H1 (cell line): ENCODE measurements around the gene CCNK. TPM values are rescaled to one million over a fixed set of nuclear protein-coding genes. Genes with fewer than 3 reads are reported as not detected.

Source experiments
- CTCF ChIA-PET: fragments of 300-600 bp; sonication (Branson Sonifier 250); formaldehyde crosslinking; loops from one replicate; lab custom pipeline; 2021; ENCODE audit not compliant: partially characterized antibody; lab: Charles Lee
- POLR2A ChIA-PET: fragments of 300-600 bp; sonication (Branson Sonifier 250); formaldehyde crosslinking; loops from one replicate; lab custom pipeline; 2021; ENCODE audit warnings: inconsistent platforms; ENCODE audit not compliant: partially characterized antibody; lab: Charles Lee
- DNase-seq, 2 experiments: peaks; one replicate each; pipeline versions ENCODE4 v3.0.0 to v3.0.0-alpha.2; 2010 to 2022; ENCODE audit warnings: low spot score in 2 of 2, low read depth in 1 of 2, mixed read lengths in 1 of 2
- FAIRE-seq: peaks from 2 replicates; lab custom pipeline; 2011; peaks lifted over from hg19 to GRCh38; lab: Jason Lieb, UNC
- H2AFZ ChIP-seq: 2 replicates; pipeline ENCODE4 v1.8.1; 2012; ENCODE audit warnings: low read length, inconsistent platforms
- H2AK5ac ChIP-seq: 2 replicates; pipeline ENCODE4 v1.6.1; 2013; ENCODE audit warnings: low read depth, low read length
- H2BK120ac ChIP-seq: replicated peaks from 2 replicates; pipeline ENCODE3; 2013; ENCODE audit warnings: low read depth, low read length, inconsistent platforms
- H2BK12ac ChIP-seq: 2 replicates; pipeline ENCODE4 v1.6.1; 2013; ENCODE audit warnings: low read depth, low read length
- H2BK15ac ChIP-seq: 2 replicates; pipeline ENCODE4 v1.6.1; 2013; ENCODE audit warnings: low read length
- H2BK20ac ChIP-seq: 2 replicates; pipeline ENCODE4 v1.6.1; 2013; ENCODE audit warnings: low read length
- H2BK5ac ChIP-seq: 2 replicates; pipeline ENCODE4 v1.6.1; 2013; ENCODE audit warnings: low read depth, low read length
- H3K14ac ChIP-seq: 2 replicates; pipeline ENCODE4 v1.6.1; 2013; ENCODE audit warnings: inconsistent platforms; ENCODE audit not compliant: insufficient read length
- H3K18ac ChIP-seq: 2 replicates; pipeline ENCODE4 v1.6.1; 2013; ENCODE audit warnings: low read length; ENCODE audit errors: extremely low read depth
- H3K23ac ChIP-seq: 2 replicates; pipeline ENCODE4 v1.6.1; 2013; ENCODE audit warnings: inconsistent platforms; ENCODE audit not compliant: insufficient read length
- H3K23me2 ChIP-seq: 2 replicates; pipeline ENCODE4 v1.6.1; 2013; ENCODE audit warnings: low read depth, low read length
- H3K27ac ChIP-seq: 2 replicates; pipeline ENCODE4 v1.6.1; 2011; ENCODE audit warnings: low read depth, low read length, inconsistent platforms
- H3K27me3 ChIP-seq, 4 experiments: replicated peaks in 1 of 4; 1 replicate in 1 of 4; 2 replicates in 3 of 4; pipeline versions ENCODE4 v1.6.1 to v1.8.1; 2011 to 2013; ENCODE audit warnings: low read length in 3 of 4, mild to moderate bottlenecking in 3 of 4, inconsistent platforms in 2 of 4, mixed read lengths in 2 of 4, moderate library complexity in 1 of 4; ENCODE audit not compliant: control insufficient read depth in 3 of 4, insufficient read depth in 3 of 4; ENCODE audit errors: extremely low read depth in 1 of 4
- H3K36me3 ChIP-seq, 4 experiments: 2 replicates each; pipeline versions ENCODE4 v1.6.1 to v1.8.1; 2011 to 2013; ENCODE audit warnings: mild to moderate bottlenecking in 4 of 4, low read length in 3 of 4, moderate library complexity in 2 of 4, control low read depth in 1 of 4, inconsistent platforms in 1 of 4; ENCODE audit not compliant: insufficient read depth in 4 of 4, control insufficient read depth in 2 of 4
- H3K4ac ChIP-seq: replicated peaks from 2 replicates; pipeline ENCODE3; 2013; ENCODE audit warnings: low read length, low read depth, mixed read lengths, inconsistent platforms; ENCODE audit not compliant: insufficient read length
- H3K4me1 ChIP-seq, 4 experiments: replicated peaks in 1 of 4; 1 replicate in 1 of 4; 2 replicates in 3 of 4; pipeline versions ENCODE4 v1.6.1 to v1.8.1; 2011 to 2013; ENCODE audit warnings: low read length in 3 of 4, inconsistent platforms in 2 of 4, mixed read lengths in 1 of 4; ENCODE audit not compliant: insufficient read depth in 4 of 4, control insufficient read depth in 3 of 4
- H3K4me2 ChIP-seq, 2 experiments: 2 replicates each; pipeline versions ENCODE4 v1.6.1 to v1.8.1; 2011 to 2013; ENCODE audit warnings: low read depth in 2 of 2, low read length in 2 of 2, control low read depth in 1 of 2, inconsistent platforms in 1 of 2, mild to moderate bottlenecking in 1 of 2; ENCODE audit not compliant: insufficient read depth in 1 of 2
- H3K4me3 ChIP-seq, 4 experiments: fragments of 200-600, 300-600 bp in 1 of 4; sonication (generic), shearing (Covaris generic), sonication (Bioruptor Twin) in 1 of 4; 2 replicates each; pipeline versions ENCODE4 v1.5.1 to v1.8.1; 2011 to 2016; ENCODE audit warnings: low read length in 4 of 4, low read depth in 3 of 4, control low read depth in 2 of 4, inconsistent platforms in 2 of 4, mild to moderate bottlenecking in 2 of 4, mixed read lengths in 1 of 4, moderate library complexity in 1 of 4; ENCODE audit not compliant: insufficient read depth in 2 of 4; ENCODE audit errors: extremely low read depth in 1 of 4
- H3K56ac ChIP-seq: replicated peaks from 2 replicates; pipeline ENCODE3; 2013; ENCODE audit warnings: low read depth, mild to moderate bottlenecking, mixed read lengths, low read length, inconsistent platforms; ENCODE audit not compliant: insufficient read length
- H3K79me1 ChIP-seq: 2 replicates; pipeline ENCODE4 v1.6.1; 2013; ENCODE audit warnings: low read depth, low read length, control low read depth
- H3K79me2 ChIP-seq, 2 experiments: 2 replicates each; pipeline versions ENCODE4 v1.6.1 to v1.8.1; 2012 to 2013; ENCODE audit warnings: low read length in 2 of 2, mild to moderate bottlenecking in 2 of 2, inconsistent platforms in 1 of 2; ENCODE audit not compliant: insufficient read depth in 2 of 2, control insufficient read depth in 1 of 2
- H3K9ac ChIP-seq, 4 experiments: replicated peaks in 1 of 4; 1 replicate in 1 of 4; 2 replicates in 3 of 4; pipeline versions ENCODE4 v1.6.1 to v1.8.1; 2011 to 2013; ENCODE audit warnings: low read depth in 3 of 4, low read length in 3 of 4, control low read depth in 2 of 4, mild to moderate bottlenecking in 2 of 4, moderate library complexity in 2 of 4, inconsistent platforms in 1 of 4; ENCODE audit errors: extremely low read depth in 1 of 4
- H3K9me3 ChIP-seq, 2 experiments: 2 replicates each; pipeline versions ENCODE4 v1.6.1 to v1.8.1; 2012 to 2013; ENCODE audit warnings: mild to moderate bottlenecking in 2 of 2, moderate library complexity in 2 of 2, control low read depth in 1 of 2, inconsistent platforms in 1 of 2, low read depth in 1 of 2, low read length in 1 of 2, mixed read lengths in 1 of 2; ENCODE audit not compliant: insufficient read depth in 2 of 2
- H4K20me1 ChIP-seq, 2 experiments: replicated peaks in 1 of 2; 2 replicates each; pipeline versions ENCODE3 to v1.8.1; 2011 to 2013; ENCODE audit warnings: inconsistent platforms in 2 of 2, low read length in 2 of 2, mild to moderate bottlenecking in 1 of 2; ENCODE audit not compliant: insufficient read depth in 2 of 2, control insufficient read depth in 1 of 2
- H4K5ac ChIP-seq: 2 replicates; pipeline ENCODE4 v1.6.1; 2013; ENCODE audit warnings: low read length, low read depth, mixed read lengths, inconsistent platforms; ENCODE audit not compliant: insufficient read length
- H4K8ac ChIP-seq: 2 replicates; pipeline ENCODE4 v1.8.0; 2013; ENCODE audit warnings: mild to moderate bottlenecking, moderate library complexity, low read length, inconsistent platforms; ENCODE audit not compliant: insufficient read depth; ENCODE audit errors: extremely low read depth
- H4K91ac ChIP-seq: replicated peaks from 2 replicates; pipeline ENCODE3; 2013; ENCODE audit warnings: low read length, mixed read lengths, inconsistent platforms; ENCODE audit not compliant: insufficient read length
- BCL11A ChIP-seq, 2 experiments: IDR thresholded peaks; one replicate each; pipeline ENCODE4 v1.6.1; 2011; ENCODE audit warnings: low read depth in 2 of 2, low read length in 2 of 2, mild to moderate bottlenecking in 2 of 2
- CBX5 ChIP-seq: fragments of 300-800, 300-1000 bp; sonication (generic); IDR thresholded peaks from 2 replicates; pipeline ENCODE4 v1.7.1; 2016; ENCODE audit warnings: antibody characterized with exemption, low read length, low read depth
- CREB1 ChIP-seq: IDR thresholded peaks from 2 replicates; pipeline ENCODE4 v1.6.1; 2012; ENCODE audit warnings: inconsistent platforms
- CTBP2 ChIP-seq: IDR thresholded peaks from 2 replicates; pipeline ENCODE4 v1.7.0; 2011; ENCODE audit warnings: borderline replicate concordance, mild to moderate bottlenecking, moderate library complexity, mixed read lengths, low read length; ENCODE audit not compliant: insufficient read depth, insufficient read length
- E2F6 ChIP-seq: IDR thresholded peaks from 2 replicates; pipeline ENCODE4 v1.6.1; 2012; ENCODE audit warnings: inconsistent platforms
- FOSL1 ChIP-seq: IDR thresholded peaks from 2 replicates; pipeline ENCODE4 v1.6.1; 2011; ENCODE audit warnings: mild to moderate bottlenecking, low read depth, low read length, moderate library complexity; ENCODE audit not compliant: insufficient read depth
- HDAC2 ChIP-seq, 2 experiments: fragments of 300-600 bp in 1 of 2; sonication (generic) in 1 of 2; IDR thresholded peaks; 2 replicates each; pipeline ENCODE4 v1.6.1; 2011 to 2012; ENCODE audit warnings: low read depth in 2 of 2, low read length in 2 of 2, mild to moderate bottlenecking in 2 of 2, moderate library complexity in 2 of 2, borderline replicate concordance in 1 of 2, inconsistent platforms in 1 of 2
- NANOG ChIP-seq: IDR thresholded peaks from 2 replicates; pipeline ENCODE4 v1.6.1; 2011; ENCODE audit warnings: low read length, low read depth, mild to moderate bottlenecking, inconsistent platforms; ENCODE audit not compliant: insufficient read depth, poor library complexity, severe bottlenecking
- PHF8 ChIP-seq: fragments of 200-600 bp; sonication (generic); conservative IDR thresholded peaks from 2 replicates; pipeline ENCODE4 v1.7.1; 2012; ENCODE audit warnings: low read depth, mild to moderate bottlenecking, inconsistent platforms, low read length, moderate library complexity
- POLR2A ChIP-seq, 2 experiments: IDR thresholded peaks; 1 replicate in 1 of 2; 2 replicates in 1 of 2; pipeline ENCODE4 v1.6.1; 2011; ENCODE audit warnings: low read depth in 2 of 2, low read length in 2 of 2, mild to moderate bottlenecking in 2 of 2; ENCODE audit errors: control extremely low read depth in 1 of 2
- POU5F1 ChIP-seq: IDR thresholded peaks from 2 replicates; pipeline ENCODE4 v1.6.1; 2011; ENCODE audit warnings: low read depth, mild to moderate bottlenecking, low read length, moderate library complexity
- SAP30 ChIP-seq: fragments of 300-600 bp; sonication (generic); IDR thresholded peaks from 2 replicates; pipeline ENCODE4 v1.7.1; 2012; ENCODE audit warnings: low read length, moderate library complexity, mild to moderate bottlenecking, inconsistent platforms; ENCODE audit not compliant: insufficient read depth, insufficient replicate concordance
- TBP ChIP-seq: IDR thresholded peaks from 2 replicates; pipeline ENCODE4 v1.6.1; 2011; ENCODE audit warnings: low read depth, low read length, improper control_type of control experiment
- WGBS, 2 experiments: shearing (Covaris generic) in 1 of 2; methylation state at CpG; one replicate each; pipeline versions ENCODE4 v1.1.6 to v1.1.7; 2013 to 2015; ENCODE audit warnings: low lambda C conversion rate in 2 of 2, mixed read lengths in 2 of 2, inconsistent platforms in 1 of 2, low coverage in 1 of 2, missing lambda C conversion rate in 1 of 2; ENCODE audit not compliant: insufficient replicate concordance in 2 of 2, insufficient coverage in 1 of 2, insufficient read length in 1 of 2; ENCODE audit errors: extremely low coverage in 1 of 2, missing lambda C conversion rate in 1 of 2; 5-methylcytosine and 5-hydroxymethylcytosine counted together
- polyA plus RNA-seq, 7 experiments: library from polyadenylated mRNA; depleted of rRNA in 3 of 7; stranded (reverse) in 5 of 7; unstranded in 2 of 7; fragments of >200 nt in 5 of 7; fragments of 200-250 nt in 2 of 7; gene quantifications; 1 replicate in 5 of 7; 2 replicates in 1 of 7; 4 replicates in 1 of 7; pipeline versions ENCODE4 v1.2.1 to v1.2.3, GENCODE V29; 2011 to 2013; ENCODE audit warnings: missing spikeins in 2 of 7, mixed read lengths in 2 of 7
- total RNA-seq: library from RNA; stranded (reverse); fragmentation: NEBNext Ultra II Directional; extraction: Animal tissue kit (Norgen Biotek cat#: 25700); gene quantifications from 2 replicates; pipeline ENCODE4 v1.2.1, GENCODE V29; 2021

Gene CCNK
- total and polyA plus RNA-seq, 2 of the 8 experiments (the other 6 are each of a cell fraction or from before 2014, with no cell fraction given), result 10.7 to 82.7 TPM

- no peak overlapping the region for H3K9ac ChIP-seq
- no peaks in the 10 kb centered on the region for H3K27me3 ChIP-seq
- no peak overlapping the region for H3K4me2 ChIP-seq
- DNase-seq, result no peak
- no peaks in the 10 kb centered on the region for H3K9me3 ChIP-seq
- no peak overlapping the region for H3K23ac ChIP-seq
- peaks cover 10 to 21% of the 10 kb centered on the region in 2 experiments for H4K20me1 ChIP-seq
- POLR2A ChIA-PET, result no interaction called here
- H3K56ac ChIP-seq, result no peak overlapping the region
- FAIRE-seq, result no peak
- no peak overlapping the region for H2BK15ac ChIP-seq
- H4K91ac ChIP-seq, result no peak overlapping the region
- H2BK120ac ChIP-seq, result no peak overlapping the region
- no peak overlapping the region for H2AFZ ChIP-seq
- no peak overlapping the region for H2BK5ac ChIP-seq
- H4K8ac ChIP-seq, result no peak overlapping the region
- H3K79me1 ChIP-seq, result peaks cover 34% of the 10 kb centered on the region
- 93% methylated on average over 10 of the region's 10 CpGs; no CpG with 5 or more reads in 1 of the 2 experiments for WGBS, 2 experiments
- peaks cover 6 to 43% (median 24%) of the 10 kb centered on the region in 4 experiments for H3K4me1 ChIP-seq
- no peak overlapping the region for H3K4ac ChIP-seq
- no peak overlapping the region for H3K27ac ChIP-seq
- H3K36me3 ChIP-seq, result no peaks in the 10 kb centered on the region
- H3K79me2 ChIP-seq, result peaks cover 0 to 75% of the 10 kb centered on the region in 2 experiments; a peak in 2 of 4 replicates
- H3K23me2 ChIP-seq, result no peaks in the 10 kb centered on the region
- H2AK5ac ChIP-seq, result peak overlapping the region; percentile 32; the same call in 1 of the 2 replicates
- H3K14ac ChIP-seq, result no peak overlapping the region
- H3K18ac ChIP-seq, result no peak overlapping the region
- H3K4me3 ChIP-seq, result no peak overlapping the region
- no peak overlapping the region for H2BK12ac ChIP-seq
- H2BK20ac ChIP-seq, result no peak overlapping the region
- CTCF ChIA-PET, result interaction anchor here (0.8 to 3.6 kb wide), 17 partner anchors 8 to 87 kb away, joined by 3 to 19 read pairs (median 4); no protein-coding TSS in a partner anchor
- H4K5ac ChIP-seq, result no peak overlapping the region
- no peak for TF ChIP-seq CBX5
- TF ChIP-seq TBP, result no peak
- no peak for TF ChIP-seq BCL11A (IDR thresholded peaks at IDR 0.05; ENCODE audit: low read depth in 2 of 2, low read length in 2 of 2)
- no peak for TF ChIP-seq SAP30
- TF ChIP-seq PHF8, result no peak
- TF ChIP-seq POLR2A (IDR thresholded peaks at IDR 0.05; ENCODE audit: control extremely low read depth in 1 of 2, low read depth in 2 of 2, low read length in 2 of 2), result no peak
- no peak for TF ChIP-seq CTBP2
- no peak for TF ChIP-seq HDAC2 (IDR thresholded peaks at IDR 0.05; ENCODE audit: borderline replicate concordance in 1 of 2, low read depth in 2 of 2, low read length in 2 of 2)
- no peak for TF ChIP-seq CREB1
- no peak for TF ChIP-seq POU5F1
- TF ChIP-seq NANOG, result no peak
- TF ChIP-seq E2F6, result no peak
- TF ChIP-seq FOSL1, result no peak
These were observed 60.0 kb downstream of the CCNK start for GRCh38 chr14:99541211-99541610.
